Measurements from ENCODE around the gene CRLF2. TPM values are rescaled to one million over a fixed set of nuclear protein-coding genes. Genes with fewer than 3 reads are reported as not detected.
"Not testable (repeated sequence)": the region's sequence is repeated elsewhere in the genome, so short reads cannot be mapped to it uniquely, and the experiment has no call there.

Gene CRLF2
- total and polyA plus RNA-seq, 10 donors: 0.26 to 1.8 (median 0.47) TPM; not detected in 4

GRCh38 chrX:1196436-1196835, 16.0 kb downstream of the CRLF2 start:
- Histone ChIP-seq H3K9me3 (no peaks in the 10 kb centered on the region), H3K4me1 (no peaks in the 10 kb centered on the region), H3K36me3 (no peaks in the 10 kb centered on the region), H3K27ac (no peak overlapping the region), H3K27me3 (replicated peaks in 1 of 7) (no peaks in the 10 kb centered on the region), H3K4me3 (no peak overlapping the region)
- TF ChIP-seq POLR2AphosphoS5 (IDR thresholded peaks at IDR 0.05): no peak
- TF ChIP-seq, protein P1, sequence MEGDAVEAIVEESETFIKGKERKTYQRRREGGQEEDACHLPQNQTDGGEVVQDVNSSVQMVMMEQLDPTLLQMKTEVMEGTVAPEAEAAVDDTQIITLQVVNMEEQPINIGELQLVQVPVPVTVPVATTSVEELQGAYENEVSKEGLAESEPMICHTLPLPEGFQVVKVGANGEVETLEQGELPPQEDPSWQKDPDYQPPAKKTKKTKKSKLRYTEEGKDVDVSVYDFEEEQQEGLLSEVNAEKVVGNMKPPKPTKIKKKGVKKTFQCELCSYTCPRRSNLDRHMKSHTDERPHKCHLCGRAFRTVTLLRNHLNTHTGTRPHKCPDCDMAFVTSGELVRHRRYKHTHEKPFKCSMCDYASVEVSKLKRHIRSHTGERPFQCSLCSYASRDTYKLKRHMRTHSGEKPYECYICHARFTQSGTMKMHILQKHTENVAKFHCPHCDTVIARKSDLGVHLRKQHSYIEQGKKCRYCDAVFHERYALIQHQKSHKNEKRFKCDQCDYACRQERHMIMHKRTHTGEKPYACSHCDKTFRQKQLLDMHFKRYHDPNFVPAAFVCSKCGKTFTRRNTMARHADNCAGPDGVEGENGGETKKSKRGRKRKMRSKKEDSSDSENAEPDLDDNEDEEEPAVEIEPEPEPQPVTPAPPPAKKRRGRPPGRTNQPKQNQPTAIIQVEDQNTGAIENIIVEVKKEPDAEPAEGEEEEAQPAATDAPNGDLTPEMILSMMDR (IDR thresholded peaks at IDR 0.05 in 8 of 11, conservative IDR thresholded peaks at IDR 0.05 in 3 of 11): no peak
- no peak for TF ChIP-seq POLR2A (IDR thresholded peaks at IDR 0.05)
- intact Hi-C loops (cut with DNase I; ENCODE audit: low total_unique reads): no loop called here
- DNase-seq: peak; percentile 19
- WGBS, 5 donors: 78 to 90% (median 83%) methylated on average over 10 of the region's 10 CpGs

- H3K9me3 ChIP-seq; H3K4me3 ChIP-seq; H3K4me1 ChIP-seq; H3K36me3 ChIP-seq; H3K27ac ChIP-seq; intact Hi-C loops (cut with DNase I; ENCODE audit: low total_unique reads); H3K27me3 ChIP-seq (replicated peaks in 1 of 7): not testable (repeated sequence)
- 79 to 90% (median 84%) methylated on average over 7 to 8 of the region's 8 CpGs for WGBS, 5 donors
- peak; percentile 18 for DNase-seq
Observed at GRCh38 chrX:1192196-1192595, 20.3 kb downstream of the CRLF2 start.

DNA sequence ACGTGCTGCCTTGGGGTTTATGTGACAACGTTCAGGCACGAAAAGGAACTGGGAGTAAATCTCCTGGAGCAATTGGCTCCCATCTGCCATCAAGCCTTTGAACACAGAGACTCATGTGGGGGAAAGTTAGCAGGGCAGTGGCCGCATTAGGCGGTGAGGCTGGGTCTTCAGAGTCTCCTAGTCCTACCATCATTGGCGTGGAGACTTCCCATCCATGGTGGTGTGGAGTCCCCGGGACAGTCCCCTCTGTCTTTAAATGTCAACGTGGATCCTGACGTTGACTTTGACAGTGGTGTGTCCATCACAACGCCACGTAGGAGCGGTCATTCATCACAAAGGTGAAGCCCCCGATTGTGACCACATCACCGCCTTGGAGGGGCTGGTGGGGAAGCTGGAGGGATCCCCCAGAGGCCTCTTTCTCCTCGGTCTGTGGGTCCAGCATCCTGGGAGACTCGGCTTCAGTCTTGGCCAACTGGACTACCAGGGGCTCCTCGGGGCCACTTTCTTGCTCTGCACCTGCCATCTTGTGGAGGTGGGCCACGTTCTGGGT, 21.8 kb downstream of the CRLF2 start:
- H3K4me1 ChIP-seq: no peaks in the 10 kb centered on the region
- DNase-seq: peak; percentile 36
- TF ChIP-seq, protein P1 (IDR thresholded peaks at IDR 0.05 in 8 of 11, conservative IDR thresholded peaks at IDR 0.05 in 3 of 11): no peak
- no peak for TF ChIP-seq POLR2A (IDR thresholded peaks at IDR 0.05)
- no peak for TF ChIP-seq POLR2AphosphoS5 (IDR thresholded peaks at IDR 0.05)

DNA sequence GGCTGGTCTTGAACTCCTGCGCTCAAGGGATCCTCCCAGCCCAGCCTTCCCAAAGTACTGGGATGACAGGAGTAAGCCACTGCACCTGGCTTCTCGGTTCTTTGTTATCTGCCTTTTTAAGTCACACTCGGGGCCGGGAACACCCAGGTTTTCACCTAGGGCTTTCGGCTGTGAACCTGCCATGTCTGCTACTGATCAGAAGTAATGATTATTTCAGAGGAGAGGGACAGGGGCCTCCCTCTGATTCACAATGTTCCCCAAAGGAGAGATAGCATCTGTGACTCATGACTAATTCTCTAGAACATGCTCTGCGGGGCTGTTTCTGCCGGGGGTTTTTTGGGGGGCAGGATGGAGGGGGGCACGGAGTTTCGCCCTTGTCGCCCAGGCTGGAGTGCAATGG, 26.9 kb downstream of the CRLF2 start:
- no peaks in the 10 kb centered on the region for H3K4me1 ChIP-seq
- H3K27me3 ChIP-seq (replicated peaks in 1 of 7): no peaks in the 10 kb centered on the region
- no peaks in the 10 kb centered on the region for H3K36me3 ChIP-seq
- H3K27ac ChIP-seq: no peak overlapping the region
- intact Hi-C loops (cut with DNase I; ENCODE audit: low total_unique reads): no loop called here
- DNase-seq: peak; percentile 32
- TF ChIP-seq POLR2AphosphoS5 (IDR thresholded peaks at IDR 0.05) (no peak), POLR2A (IDR thresholded peaks at IDR 0.05) (no peak)
- TF ChIP-seq, protein P1 (IDR thresholded peaks at IDR 0.05 in 8 of 11, conservative IDR thresholded peaks at IDR 0.05 in 3 of 11): no peak
- 78 to 87% (median 83%) methylated on average over 9 to 10 of the region's 10 CpGs for WGBS, 5 donors
- no peak overlapping the region for H3K4me3 ChIP-seq
- H3K9me3 ChIP-seq: no peaks in the 10 kb centered on the region

More for the DNA sequence above, 21.8 kb downstream of the CRLF2 start:
- H3K27me3 ChIP-seq (replicated peaks in 1 of 7): no peaks in the 10 kb centered on the region
- H3K9me3 ChIP-seq: peaks cover 0 to 4% (median 0%) of the 10 kb centered on the region in 8 donors
- no peaks in the 10 kb centered on the region for H3K36me3 ChIP-seq
- intact Hi-C loops (cut with DNase I; ENCODE audit: low total_unique reads): no loop called here
- no peak overlapping the region for H3K27ac ChIP-seq
- H3K4me3 ChIP-seq: no peak overlapping the region
- WGBS, 5 donors: 78 to 90% (median 86%) methylated on average over 16 to 18 of the region's 18 CpGs

DNA sequence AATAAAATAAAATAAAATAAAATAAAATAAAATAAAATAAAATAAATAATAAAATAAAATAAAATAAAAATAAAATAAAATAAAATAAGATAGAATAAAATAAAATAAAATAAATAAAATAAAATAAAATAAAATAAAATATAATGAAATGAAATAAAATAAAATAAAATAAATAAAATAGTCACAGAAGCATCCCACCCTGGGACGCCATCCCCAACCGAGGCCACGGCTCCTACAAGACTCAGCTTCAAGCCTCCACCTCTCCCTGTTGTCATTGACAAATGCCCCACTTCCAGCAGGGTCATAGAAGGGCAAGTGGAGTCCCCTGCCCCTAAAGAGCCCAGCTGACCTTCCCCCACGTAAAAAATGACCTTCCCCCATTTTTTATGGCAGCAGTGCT, 30.2 kb downstream of the CRLF2 start:
- intact Hi-C loops (cut with DNase I; ENCODE audit: low total_unique reads): no loop called here
- WGBS, 5 donors: 67 to 84% (median 77%) methylated on average over 4 of the region's 4 CpGs
- no peak for DNase-seq
- Histone ChIP-seq H3K27me3 (replicated peaks in 1 of 7) (no peaks in the 10 kb centered on the region), H3K9me3 (no peaks in the 10 kb centered on the region), H3K36me3 (no peaks in the 10 kb centered on the region), H3K4me3 (no peak overlapping the region), H3K27ac (no peak overlapping the region), H3K4me1 (peaks cover 0 to 3% (median 0%) of the 10 kb centered on the region in 6 donors)
- TF ChIP-seq POLR2AphosphoS5 (IDR thresholded peaks at IDR 0.05) (no peak), POLR2A (IDR thresholded peaks at IDR 0.05) (no peak)
- TF ChIP-seq, protein P1 (IDR thresholded peaks at IDR 0.05 in 8 of 11, conservative IDR thresholded peaks at IDR 0.05 in 3 of 11): no peak

- H3K27ac ChIP-seq; H3K4me1 ChIP-seq; H3K4me3 ChIP-seq; H3K9me3 ChIP-seq; H3K27me3 ChIP-seq (replicated peaks in 1 of 7); H3K36me3 ChIP-seq; intact Hi-C loops (cut with DNase I; ENCODE audit: low total_unique reads): not testable (repeated sequence)
- 81 to 93% (median 88%) methylated on average over 14 of the region's 14 CpGs for WGBS, 5 donors
- peak; percentile 22 for DNase-seq
Observed at GRCh38 chrX:1181661-1182060, 30.8 kb downstream of the CRLF2 start.
